A549 treated with RU486 at 1 μM for 4 hours (cell line): ENCODE results near the gene NRDE2. TPM values are rescaled to one million over a fixed set of nuclear protein-coding genes. Genes with fewer than 3 reads are reported as not detected.

Experiments
- total RNA-seq: library from RNA; stranded (reverse); fragments of 200-300 nt; extraction: Qiagen RNA extraction; gene quantifications from 5 replicates; pipeline ENCODE4 v1.2.3, GENCODE V29; 2022; ENCODE audit warnings: low read depth

NRDE2 gene, protein sequence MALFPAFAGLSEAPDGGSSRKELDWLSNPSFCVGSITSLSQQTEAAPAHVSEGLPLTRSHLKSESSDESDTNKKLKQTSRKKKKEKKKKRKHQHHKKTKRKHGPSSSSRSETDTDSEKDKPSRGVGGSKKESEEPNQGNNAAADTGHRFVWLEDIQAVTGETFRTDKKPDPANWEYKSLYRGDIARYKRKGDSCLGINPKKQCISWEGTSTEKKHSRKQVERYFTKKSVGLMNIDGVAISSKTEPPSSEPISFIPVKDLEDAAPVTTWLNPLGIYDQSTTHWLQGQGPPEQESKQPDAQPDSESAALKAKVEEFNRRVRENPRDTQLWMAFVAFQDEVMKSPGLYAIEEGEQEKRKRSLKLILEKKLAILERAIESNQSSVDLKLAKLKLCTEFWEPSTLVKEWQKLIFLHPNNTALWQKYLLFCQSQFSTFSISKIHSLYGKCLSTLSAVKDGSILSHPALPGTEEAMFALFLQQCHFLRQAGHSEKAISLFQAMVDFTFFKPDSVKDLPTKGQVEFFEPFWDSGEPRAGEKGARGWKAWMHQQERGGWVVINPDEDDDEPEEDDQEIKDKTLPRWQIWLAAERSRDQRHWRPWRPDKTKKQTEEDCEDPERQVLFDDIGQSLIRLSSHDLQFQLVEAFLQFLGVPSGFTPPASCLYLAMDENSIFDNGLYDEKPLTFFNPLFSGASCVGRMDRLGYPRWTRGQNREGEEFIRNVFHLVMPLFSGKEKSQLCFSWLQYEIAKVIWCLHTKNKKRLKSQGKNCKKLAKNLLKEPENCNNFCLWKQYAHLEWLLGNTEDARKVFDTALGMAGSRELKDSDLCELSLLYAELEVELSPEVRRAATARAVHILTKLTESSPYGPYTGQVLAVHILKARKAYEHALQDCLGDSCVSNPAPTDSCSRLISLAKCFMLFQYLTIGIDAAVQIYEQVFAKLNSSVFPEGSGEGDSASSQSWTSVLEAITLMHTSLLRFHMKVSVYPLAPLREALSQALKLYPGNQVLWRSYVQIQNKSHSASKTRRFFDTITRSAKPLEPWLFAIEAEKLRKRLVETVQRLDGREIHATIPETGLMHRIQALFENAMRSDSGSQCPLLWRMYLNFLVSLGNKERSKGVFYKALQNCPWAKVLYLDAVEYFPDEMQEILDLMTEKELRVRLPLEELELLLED
- total RNA-seq = 8.5 to 11.2 TPM (median 9.2 TPM) in 5 replicates

DNA sequence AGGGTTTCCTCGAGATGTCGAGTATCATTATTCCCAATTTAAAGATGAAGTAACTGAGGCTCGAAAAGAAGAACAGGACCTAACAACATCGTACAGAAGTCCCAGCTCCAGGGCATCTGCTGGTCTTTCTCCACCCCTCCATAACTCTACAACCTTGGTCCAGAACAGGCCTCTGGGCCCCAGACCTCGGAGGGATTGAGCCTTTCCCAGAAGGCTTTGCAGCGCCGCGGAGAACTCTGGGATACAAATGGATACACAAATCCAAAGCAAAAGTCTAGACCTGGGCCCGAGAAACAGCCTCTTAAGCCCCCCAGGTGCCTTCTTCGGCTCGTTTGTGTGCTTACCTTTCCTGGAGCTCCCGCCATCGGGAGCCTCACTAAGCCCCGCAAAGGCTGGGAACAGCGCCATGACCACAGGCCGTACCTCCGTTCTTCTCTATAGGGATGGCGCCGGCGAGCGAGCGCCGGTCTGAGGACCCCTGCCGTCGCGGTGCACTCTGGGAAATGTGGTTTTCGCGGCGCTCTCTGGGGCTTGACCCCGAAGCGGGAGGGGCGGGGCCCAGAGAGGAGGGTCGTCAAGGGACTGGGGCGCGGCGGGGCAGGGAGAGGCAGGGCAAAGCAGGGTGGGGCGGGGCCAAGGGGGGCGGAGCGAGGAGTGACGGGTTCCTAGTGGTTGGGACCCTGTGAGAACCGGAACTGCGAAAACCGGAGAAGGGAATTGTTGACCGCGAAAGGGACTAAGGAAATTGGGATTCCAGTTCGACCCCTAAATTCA lies at the start of gene NRDE2:
TSS of gene NRDE2 (minus strand) at position 445 of the 774 bp plus-strand sequence. CDS start at position 408, 37 bp downstream.

DNA sequence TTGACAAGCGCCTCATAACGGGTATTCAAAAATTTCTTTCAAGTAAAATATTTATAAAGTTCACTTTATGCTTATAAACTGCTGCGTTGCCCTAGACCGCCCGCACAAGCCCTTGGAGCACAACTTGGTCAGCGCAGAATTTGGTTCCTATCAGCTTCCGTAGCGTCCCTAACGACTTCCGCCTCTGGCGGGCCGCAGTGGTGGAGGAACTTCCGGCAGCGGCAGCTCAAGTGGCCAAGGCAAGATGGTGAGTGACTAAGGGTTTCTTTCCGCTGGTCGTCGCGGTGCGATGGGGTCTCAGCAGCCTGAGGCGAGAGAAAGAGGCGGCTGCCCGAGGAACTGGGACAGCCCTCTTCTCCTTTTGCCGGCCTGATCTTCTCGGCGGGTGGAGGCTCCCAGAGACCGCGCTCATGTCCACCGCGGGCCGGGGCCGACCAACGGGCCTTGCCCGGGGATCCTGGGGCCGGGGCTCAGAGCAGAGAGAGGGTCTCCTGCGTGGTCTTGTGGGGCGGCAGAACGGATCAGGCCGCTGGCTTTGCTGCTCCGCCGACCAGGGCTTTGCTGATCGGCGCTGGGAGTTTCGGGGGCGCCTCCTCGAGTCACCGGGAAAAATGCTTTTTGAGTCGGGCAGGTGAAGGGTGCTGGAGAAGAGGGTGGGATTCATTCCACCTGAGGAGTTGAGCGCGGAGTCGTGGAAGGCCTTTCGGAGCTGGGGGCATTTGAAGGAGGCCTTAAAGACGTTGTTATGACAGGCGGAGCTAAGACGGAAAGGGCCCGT lies 75.2 kb downstream of the NRDE2 start, which contains the start of gene PSMC1:
TSS of gene PSMC1 (plus strand) at position 200 of the 778 bp plus-strand sequence. CDS start at position 245, 45 bp downstream.

Other genes starting within 250 kb of the NRDE2 start
- gene PSMC1, start 75.4 kb downstream of the NRDE2 start, total RNA-seq = 222 to 393 TPM (median 257 TPM) in 5 replicates
- gene CALM1, start 65.1 kb upstream of the NRDE2 start, total RNA-seq = 294 to 345 TPM (median 326 TPM) in 5 replicates